ENCODE data around the gene PAQR4.
"Not testable (repeated sequence)": the region's sequence is repeated elsewhere in the genome, so short reads cannot be mapped to it uniquely, and the experiment has no call there.

The PAQR4 gene

DNA sequence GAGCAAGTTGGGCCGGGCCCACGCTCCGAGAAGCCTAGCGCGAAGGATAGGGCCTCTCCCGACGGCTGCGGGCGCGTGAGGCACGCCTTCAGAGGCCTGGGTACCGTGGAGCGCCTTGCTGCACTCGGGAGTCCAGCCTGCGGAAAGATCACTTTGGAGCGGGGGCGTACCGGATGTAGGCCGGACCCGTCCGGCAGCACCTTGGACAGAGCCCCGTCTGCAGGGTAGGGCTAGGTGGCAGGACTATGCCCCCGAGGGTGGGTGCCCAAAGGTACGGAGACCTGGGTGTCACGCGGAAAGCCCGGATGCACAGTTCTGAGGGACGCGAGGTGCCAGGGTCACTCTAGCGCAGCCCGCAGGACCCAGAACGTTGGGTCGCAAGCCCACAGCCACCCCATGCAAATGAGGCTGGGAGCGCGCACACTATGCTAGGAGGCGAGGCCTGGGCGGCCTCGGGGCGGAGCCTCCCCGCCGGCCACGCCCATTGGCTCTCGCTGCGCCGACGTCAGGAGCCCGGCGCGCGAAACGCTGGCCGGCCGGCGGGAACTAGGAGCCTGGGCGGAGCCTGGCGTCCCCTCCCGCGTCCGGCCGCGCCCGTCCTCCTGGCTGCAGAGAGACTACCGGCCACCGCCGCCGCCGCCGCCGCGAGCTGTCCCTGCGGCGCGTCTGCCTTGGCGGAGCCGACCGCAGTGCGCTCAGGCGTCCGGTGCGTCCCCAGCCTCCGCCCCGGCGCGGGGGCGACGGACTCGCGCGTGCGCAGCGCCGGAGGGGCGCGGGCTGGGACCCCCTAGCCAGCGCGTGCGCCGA is at the start of gene PAQR4:
PAQR4 (plus strand) TSS at position 611 of the 807 bp plus-strand sequence. CDS start 327 bp downstream, outside the sequence.
- peak; percentile 84 for DNase-seq

DNA sequence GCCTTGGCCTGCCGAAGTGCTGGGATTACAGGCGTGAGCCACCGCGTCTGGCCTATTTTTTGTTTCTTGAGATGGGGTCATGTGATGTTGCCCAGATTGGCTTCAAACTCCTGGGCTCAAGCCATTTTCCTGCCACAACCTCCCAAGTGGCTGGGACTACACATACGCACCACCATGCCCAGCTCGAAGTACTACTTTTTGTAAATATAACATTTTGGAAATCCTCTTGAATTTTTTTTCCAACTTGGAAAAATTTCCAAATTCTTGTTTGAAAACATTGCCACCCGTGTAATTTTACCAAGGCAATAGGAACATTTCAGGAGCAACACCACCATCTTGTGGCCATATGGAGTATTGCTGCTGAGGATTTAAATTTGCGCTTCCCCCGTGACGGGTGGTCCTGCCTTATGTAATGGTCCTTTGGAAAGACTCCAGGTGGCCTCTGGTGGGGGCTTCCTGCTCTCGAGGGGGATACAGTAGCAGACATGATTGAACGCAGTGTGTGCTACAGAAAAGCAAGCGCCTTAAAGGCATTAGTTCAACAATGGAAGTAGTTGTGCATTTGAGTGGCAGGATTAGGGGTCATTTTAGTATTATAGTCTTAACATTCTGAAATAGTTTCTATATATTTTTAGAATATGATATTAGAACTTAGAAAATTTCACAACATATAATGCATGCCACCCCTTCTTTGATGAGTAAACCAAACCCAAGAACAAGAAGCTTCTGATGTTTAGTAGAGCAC is 49.5 kb upstream of the PAQR4 start:
- DNase-seq: peak; percentile 65

DNA sequence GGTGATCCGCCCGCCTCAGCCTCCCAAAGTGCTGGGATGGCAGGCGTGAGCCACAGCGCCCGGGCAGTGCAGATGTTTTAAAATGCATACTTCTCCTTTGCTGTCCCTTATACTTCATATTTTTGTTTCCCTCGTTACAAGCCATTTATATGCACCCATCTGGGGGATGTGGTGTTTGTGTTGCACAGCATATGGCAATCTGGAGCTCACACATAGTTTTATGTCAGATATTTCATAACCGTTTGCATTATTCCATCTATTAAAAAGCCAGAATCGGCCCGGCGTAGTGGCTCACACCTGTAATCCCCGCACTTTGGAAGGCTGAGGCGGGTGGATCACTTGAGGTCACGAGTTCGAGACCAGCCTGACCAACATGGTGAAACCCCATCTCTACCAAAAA is 45.7 kb upstream of the PAQR4 start:
- no peak for DNase-seq

DNA sequence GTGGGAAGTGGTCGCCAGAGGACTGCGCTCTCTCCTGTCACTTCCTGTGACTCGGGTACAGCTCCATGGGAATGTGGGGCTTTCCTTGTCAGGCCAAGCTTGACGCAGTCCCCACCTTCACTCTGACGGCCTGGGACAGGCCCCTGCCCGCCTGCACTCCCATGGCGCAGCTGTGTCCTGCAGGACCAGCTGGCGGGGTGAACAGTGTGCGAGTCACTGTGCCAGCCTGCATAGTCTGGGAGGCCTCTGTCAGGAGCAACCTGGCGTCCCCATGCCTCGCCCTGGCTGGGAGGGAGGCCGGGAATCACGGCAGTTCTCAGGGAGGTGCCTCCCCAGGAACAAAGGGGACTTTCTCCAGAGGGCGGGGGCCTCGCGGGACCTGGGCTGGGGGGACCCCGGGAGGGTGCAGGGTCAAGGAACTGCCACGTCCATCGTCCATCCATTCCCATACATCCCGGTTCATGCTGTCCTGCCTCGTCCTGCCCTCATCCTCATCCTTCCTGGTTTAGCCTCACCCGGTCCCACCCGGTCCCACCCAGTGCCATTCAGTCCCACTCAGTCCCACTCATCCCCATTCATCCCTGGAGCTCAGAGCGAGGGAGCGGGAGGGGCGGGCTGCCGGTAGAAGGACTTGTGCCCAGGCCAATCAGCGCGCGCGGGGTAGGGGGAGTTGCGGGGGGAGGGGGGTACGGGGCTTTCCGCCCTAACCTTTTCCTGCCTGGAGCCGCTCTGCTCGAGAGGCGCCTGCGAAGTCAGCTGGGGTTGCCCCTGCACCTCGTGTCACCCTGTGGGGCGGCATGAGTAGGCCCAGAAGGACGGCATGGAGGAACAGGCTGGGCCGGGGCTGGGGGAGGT is 44.0 kb upstream of the PAQR4 start:
- DNase-seq: no peak

DNA sequence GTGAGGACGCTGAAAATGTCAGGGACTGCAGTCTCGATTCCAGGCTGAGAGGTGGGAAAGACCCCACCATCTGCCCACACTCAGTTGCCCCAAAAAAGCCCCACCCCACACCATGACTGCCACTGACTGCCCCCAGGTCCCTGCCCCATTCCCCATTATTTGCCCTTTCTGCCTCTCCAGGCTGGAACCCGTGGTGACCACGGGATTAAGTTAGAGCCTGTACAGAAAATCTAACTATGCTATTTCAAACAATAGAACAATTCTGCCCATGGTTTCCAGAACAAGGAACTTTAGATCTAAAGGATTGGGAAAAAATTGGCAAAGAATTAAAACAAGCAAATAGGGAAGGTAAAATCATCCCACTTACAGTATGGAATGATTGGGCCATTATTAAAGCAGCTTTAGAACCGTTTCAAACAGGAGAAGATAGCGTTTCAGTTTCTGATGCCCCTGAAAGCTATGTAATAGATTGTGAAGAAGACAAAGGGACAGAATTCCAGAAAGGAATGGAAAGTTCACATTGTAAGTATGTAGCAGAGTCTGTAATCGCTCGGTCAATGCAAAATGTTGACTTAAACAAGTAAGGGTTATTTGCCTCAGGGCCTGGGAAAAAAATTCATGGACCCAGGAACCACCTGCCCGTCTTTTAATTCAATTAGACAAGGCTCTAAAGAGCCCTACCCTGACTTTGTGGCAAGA is 43.0 kb upstream of the PAQR4 start:
- no peak for DNase-seq

DNA sequence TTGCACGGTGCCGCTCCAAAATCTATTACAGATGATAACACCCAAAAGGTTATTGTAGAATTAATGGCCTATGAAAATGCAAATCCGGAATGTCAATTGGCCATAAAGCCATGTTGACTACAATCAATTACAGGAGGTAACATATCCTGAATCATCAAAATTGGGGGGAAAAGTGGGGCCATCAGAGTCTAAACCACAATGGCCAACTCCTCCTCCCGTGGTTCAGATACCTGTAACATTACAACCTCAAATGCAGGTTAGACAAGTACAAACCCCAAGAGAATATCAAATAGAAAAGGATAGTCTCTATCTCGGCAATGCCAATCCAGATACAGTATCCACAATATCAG is 42.5 kb upstream of the PAQR4 start:
- no peak for DNase-seq

DNA sequence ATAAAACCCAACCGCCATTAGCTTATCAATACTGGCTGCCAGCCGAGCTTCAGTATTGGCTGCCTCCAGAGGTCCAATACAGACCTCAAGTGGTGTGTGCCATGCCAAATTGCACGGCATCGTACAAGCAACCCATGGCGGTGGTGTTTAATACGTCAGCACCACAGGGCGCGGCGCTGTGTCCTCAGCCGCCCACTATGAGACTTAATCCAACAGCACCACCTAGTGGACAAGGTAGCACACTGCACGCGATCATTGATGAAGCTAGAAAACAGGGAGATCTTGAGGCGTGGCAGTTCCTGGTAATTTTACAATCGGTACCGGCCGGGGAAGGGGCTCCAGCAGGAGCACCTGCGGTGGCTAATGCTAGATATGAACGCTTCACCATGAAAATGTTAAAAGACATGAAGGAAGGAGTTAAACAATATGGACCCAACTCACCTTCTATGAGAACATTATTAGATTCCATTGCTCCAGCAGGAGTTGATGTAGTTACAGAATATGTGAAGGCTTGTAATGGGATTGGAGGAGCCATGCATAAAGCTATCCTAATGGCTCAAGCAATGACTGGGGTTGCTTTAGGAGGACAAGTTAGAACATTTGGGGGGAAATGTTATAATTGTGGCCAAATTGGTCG is 42.0 kb upstream of the PAQR4 start:
- DNase-seq: peak; percentile 82

DNA sequence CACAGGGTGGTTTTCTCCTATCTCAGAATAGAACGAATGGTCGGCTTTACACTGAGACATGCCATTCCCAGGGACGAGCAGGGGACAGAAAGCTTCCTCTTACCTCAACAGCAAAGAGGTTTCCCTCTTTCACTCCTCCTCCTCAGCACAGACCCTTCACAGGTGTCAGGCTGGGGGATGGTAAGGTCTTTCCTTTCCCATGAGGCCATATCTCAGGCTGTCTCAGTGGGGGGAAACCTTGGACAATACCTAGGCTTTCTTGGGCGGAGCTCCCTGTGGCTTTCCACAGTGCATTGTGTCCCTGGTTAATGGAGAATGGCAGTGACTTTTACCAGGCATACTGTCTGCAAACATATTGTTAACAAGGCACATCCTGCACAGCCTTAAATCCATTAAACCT is 41.0 kb upstream of the PAQR4 start:
- not testable (repeated sequence) for DNase-seq

DNA sequence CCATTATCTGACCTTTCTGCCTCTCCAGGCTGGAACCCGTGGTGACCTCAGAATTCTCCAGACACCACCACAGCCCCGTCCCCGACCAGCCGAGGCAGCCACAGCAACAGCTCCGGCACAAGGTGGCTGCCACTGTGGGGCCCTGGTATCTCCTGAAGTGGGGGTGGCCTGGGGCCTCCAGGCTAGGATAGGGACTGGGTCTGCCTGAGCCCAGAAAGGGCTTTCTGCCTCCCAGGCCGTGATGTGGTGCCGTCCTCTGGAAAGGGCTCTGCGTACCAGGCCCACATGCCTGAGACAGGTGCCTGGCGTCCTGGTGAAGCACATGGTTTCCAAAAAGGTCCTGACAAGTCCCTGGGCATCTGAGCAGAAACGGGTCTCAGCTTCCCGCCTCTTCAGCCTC is 40.4 kb upstream of the PAQR4 start:
- DNase-seq: no peak

DNA sequence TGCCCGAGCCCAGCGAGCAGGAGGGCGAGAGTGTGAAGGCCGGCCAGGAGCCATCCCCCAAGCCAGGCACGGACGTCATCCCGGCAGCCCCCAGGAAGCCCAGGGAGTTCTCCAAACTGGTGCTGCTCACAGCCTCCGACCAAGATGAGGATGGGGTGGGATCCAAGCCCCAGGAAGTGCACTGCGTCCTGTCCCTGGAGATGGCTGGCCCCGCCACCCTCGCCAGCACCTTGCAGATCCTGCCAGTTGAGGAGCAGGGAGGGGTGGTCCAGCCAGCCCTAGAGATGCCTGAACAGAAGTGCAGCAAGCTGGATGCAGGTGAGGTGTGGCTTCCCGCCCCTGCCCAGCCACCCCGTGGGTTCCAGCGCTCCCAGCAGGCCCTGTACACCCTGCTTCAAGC is 39.5 kb upstream of the PAQR4 start:
- no peak for DNase-seq

DNA sequence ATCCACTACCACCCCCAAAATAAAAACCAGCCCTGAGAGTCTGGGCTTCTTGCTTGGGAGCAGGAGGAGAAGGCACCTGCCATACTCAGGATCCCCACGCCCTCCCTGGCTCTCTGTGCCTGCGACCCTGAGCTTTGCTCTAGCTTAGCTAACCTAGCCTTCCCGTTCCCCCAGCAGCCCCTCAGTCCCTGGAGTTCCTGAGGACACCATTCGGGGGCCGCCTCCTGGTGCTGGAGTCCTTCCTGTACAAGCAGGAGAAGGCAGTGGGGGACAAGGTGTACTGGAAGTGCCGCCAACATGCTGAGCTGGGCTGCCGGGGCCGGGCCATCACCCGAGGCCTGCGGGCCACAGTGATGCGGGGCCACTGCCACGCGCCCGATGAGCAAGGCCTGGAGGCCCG is 38.9 kb upstream of the PAQR4 start:
- no peak for DNase-seq

DNA sequence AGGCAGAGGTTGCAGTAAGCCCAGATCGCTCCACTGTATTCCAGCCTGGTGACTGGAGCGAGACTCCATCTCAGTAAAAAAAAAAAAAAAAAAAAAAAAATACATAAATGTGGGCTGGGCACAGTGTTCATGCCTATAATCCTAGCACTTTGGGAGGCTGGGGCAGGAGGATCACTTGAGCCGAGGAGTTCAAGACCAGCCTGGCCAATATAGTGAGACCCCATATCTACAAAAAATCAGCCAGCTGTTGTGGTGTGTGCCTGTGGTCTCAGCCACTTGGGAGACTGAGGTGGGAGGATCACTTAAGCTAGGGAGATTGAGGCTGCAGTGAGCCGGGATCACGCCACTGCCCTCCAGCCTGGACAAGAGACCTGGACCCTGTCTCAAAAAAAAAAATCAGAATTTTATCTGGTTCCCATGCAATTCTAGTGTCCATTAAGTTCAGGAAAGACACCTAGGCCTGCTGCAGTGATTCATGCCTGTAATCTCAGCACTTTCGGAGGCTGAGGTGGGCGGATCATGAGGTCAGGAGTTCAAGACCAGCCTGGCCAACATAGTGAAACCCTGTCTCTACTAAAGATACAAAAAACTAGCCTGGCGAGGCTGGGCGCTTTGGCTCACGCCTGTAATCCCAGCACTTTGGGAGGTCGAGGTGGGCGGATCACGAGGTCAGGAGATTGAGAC is 37.8 kb upstream of the PAQR4 start:
- DNase-seq: not testable (repeated sequence)

DNA sequence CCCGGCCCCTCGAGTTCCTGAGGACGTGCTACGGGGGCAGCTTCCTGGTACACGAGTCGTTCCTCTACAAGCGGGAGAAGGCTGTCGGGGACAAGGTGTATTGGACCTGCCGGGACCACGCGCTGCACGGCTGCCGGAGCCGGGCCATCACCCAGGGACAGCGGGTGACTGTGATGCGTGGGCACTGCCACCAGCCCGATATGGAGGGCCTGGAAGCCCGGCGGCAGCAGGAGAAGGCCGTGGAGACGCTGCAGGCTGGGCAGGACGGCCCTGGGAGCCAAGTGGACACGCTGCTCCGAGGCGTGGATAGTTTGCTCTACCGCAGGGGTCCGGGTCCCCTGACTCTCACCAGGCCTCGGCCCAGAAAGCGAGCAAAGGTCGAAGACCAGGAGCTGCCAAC is 36.0 kb upstream of the PAQR4 start:
- no peak for DNase-seq

DNA sequence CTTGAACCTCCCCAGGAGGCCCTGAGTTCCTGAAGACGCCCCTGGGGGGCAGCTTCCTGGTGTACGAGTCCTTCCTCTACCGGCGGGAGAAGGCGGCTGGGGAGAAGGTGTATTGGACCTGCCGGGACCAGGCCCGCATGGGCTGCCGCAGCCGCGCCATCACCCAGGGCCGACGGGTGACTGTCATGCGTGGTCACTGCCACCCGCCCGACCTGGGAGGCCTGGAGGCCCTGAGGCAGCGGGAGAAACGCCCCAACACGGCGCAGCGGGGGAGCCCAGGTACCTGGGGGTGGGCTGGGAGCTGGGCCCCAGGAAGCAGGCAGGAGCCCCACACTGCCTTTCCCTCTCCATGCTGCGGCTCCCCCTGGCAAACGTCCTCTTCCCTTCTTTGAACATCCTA is 35.4 kb upstream of the PAQR4 start:
- DNase-seq: no peak

DNA sequence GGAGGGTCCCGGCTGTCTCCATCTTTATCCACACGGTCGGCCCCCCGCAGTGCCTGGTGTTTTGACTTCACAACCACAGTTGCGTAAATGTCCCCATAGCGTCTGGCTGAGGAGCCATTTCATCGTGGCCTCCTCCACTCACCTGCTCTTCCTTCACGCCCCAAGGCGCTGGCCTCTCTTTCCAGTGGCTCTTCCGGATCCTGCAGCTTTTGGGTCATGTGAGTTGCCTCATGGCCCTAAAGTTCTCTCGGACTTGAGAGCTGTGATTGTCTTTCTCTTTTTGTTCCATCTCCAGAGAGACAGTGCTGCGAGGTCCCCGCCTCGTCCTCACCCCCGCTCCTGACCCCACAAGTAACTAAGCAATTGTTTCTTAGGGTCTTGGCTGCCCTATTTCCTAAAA is 34.7 kb upstream of the PAQR4 start:
- no peak for DNase-seq

DNA sequence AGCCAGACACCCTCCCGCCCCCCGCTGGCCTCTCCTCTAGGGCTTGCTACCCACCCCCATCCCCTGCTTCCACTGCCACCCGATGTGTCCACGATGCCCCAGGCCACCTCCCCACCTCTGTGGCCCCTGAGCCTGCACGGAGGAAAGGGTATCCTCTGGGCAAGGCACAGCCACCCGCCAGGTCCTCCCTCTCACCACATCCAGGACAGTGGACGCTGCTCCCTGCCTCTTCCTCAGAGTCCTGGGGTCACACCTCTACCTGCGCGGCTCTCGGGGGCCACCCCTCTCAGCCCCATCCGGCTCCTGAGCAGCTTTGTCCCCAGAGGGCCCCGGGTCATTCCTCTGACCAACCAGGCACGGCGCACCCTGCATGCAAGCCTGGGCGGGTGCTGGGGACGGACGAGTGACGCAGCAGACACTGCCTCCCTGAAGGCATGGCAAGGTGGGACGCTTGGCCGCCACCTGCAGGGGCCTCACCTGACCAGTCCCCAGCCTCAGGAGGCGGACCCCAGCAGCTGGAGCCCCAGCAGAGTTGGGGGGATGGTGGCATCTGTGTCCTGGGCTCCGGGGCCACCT is 32.6 kb upstream of the PAQR4 start:
- DNase-seq: no peak

DNA sequence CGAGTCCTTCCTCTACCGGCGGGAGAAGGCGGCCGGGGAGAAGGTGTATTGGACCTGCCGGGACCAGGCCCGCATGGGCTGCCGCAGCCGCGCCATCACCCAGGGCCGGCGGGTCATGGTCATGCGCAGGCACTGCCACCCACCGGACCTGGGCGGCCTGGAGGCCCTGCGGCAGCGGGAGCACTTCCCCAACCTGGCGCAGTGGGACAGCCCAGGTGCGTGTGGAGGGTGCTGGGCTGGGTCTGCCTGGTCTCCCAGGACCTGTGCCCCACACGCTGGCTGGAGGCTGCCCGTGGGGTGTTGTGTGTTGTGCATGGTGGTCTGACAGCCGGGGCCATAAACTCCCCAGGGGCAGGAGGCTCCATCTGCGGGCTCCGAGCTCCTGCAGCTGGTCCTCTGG is 32.0 kb upstream of the PAQR4 start:
- no peak for DNase-seq

DNA sequence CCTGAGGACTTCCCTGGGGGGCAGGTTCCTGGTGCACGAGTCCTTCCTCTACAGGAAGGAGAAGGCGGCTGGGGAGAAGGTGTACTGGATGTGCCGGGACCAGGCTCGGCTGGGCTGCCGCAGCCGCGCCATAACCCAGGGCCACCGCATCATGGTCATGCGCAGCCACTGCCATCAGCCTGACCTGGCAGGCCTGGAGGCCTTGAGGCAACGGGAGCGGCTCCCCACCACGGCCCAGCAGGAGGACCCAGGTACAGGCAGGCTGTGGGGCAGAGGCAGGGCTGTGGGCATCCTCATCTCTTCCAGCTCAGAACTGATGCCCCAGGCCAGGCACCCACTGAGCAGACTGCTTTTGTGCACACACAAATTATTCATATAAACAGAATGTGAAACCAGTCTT is 30.9 kb upstream of the PAQR4 start:
- no peak for DNase-seq

DNA sequence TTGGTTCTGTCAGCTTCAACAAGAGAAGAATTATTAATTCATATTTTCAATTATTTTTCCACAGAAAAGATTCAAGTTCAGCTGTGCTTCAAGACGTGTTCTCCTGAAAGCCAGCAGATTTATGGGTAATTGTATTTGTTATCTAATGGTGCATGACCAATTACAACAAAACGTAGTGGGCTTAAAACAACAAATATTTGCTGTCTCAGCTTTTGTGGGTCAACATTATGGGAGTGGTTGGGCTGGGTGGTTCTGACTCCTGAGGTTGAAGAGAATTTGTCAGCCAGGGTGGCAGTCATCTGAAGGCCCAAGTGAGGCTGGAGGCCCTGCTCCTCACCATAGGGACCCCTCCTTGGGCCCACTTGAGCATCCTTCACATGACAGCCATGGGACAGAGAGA is 29.2 kb upstream of the PAQR4 start:
- no peak for DNase-seq

DNA sequence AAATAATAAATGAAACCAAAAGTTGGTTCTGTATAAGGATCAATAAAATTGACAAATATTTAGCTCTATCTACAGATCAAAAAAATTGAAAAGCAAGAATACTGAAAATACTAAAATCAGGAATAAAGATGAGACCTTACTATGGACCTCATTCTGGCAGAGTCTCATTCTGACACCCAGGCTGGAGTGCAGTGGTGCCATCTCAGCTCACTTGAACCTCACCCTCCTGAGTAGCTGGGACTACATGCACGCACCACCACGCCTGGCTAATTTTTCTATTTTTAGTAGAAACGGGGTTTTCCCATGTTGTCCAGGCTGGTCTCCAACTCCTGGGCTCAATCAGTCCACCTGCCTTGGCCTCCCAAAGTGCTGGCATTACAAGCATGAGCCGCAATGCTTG is 27.1 kb upstream of the PAQR4 start:
- no peak for DNase-seq

DNA sequence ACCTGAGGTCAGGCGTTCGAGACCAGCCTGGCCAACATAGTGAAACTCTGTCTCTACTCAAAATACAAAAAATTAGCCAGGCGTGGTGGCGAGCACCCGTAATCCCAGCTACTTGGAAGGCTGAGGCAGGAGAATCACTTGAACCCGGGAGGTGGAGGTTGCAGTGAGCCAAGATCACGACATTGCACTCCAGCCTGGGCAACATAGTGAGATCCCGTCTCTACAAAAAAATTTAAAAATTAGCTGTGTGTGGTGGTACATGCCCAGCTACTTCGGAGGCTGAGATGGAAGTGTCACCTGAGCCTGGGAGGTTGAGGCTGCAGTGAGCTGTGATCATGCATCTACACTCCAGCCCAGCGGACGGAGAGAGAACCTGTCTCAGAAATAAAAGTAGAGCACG is 25.4 kb upstream of the PAQR4 start:
- not testable (repeated sequence) for DNase-seq
